Hippocampal formation (tissue), 2 donors: ENCODE data around the gene DLX1.
"Not testable (repeated sequence)": the region's sequence is repeated elsewhere in the genome, so short reads cannot be mapped to it uniquely, and the experiment has no call there.

Experiments used
- DNase-seq, 2 donors: peaks; one replicate each; lab custom pipeline; 2025; lab: John Stamatoyannopoulos, UW

The DLX1 gene

GRCh38 chr2:172098650-172099471 is 13.6 kb downstream of the DLX1 start:
- DNase-seq = no peak

GRCh38 chr2:172099472-172100079 is 14.3 kb downstream of the DLX1 start:
- DNase-seq = no peak

- no peak for DNase-seq
Measured at GRCh38 chr2:172100080-172100934, 15.0 kb downstream of the DLX1 start.

- no peak for DNase-seq
Measured at GRCh38 chr2:172100935-172101820, 15.9 kb downstream of the DLX1 start.

GRCh38 chr2:172101821-172102390 is 16.6 kb downstream of the DLX1 start:
- no peak for DNase-seq

GRCh38 chr2:172102391-172103359 is 17.4 kb downstream of the DLX1 start, which contains the start of gene DLX2:
Gene DLX2 (minus strand): TSS chr2:172102900. CDS start chr2:172102538, 362 bp downstream.
- DNase-seq = peak in 1 of 2 donors; percentile 51

- DNase-seq = peak in 1 of 2 donors; percentile 62
Measured at GRCh38 chr2:172103471-172104272, 18.4 kb downstream of the DLX1 start.

- DNase-seq = no peak
Measured at GRCh38 chr2:172105471-172106107, 20.3 kb downstream of the DLX1 start.

GRCh38 chr2:172106108-172106961 is 21.0 kb downstream of the DLX1 start:
- DNase-seq = no peak

GRCh38 chr2:172107690-172108586 is 22.6 kb downstream of the DLX1 start:
- DNase-seq = no peak

- no peak for DNase-seq
Measured at GRCh38 chr2:172108587-172108930, 23.3 kb downstream of the DLX1 start.

- no peak for DNase-seq
Measured at GRCh38 chr2:172109256-172109987, 24.1 kb downstream of the DLX1 start.

- DNase-seq = no peak
Measured at GRCh38 chr2:172109988-172110811, 24.9 kb downstream of the DLX1 start.

- peak in 1 of 2 donors; percentile 26 for DNase-seq
Measured at GRCh38 chr2:172113617-172114016, 28.3 kb downstream of the DLX1 start.

- not testable (repeated sequence) for DNase-seq
Measured at GRCh38 chr2:172114176-172114575, 28.9 kb downstream of the DLX1 start.
